Fibroblast of lung (primary cell): ENCODE data around the gene HEG1.

Experiments used
- EZH2 ChIP-seq: IDR thresholded peaks from 2 replicates; pipeline ENCODE4 v1.5.1; 2012; ENCODE audit warnings: low read length, control low read depth, mild to moderate bottlenecking; ENCODE audit errors: missing control alignments
- TF ChIP-seq, protein P1 (sequence below), 2 donors: IDR thresholded peaks in 1 of 2; conservative IDR thresholded peaks in 1 of 2; 1 replicate in 1 of 2; 2 replicates in 1 of 2; pipeline ENCODE4 v1.5.1; 2011 to 2012; ENCODE audit warnings: low read length in 2 of 2, control low read depth in 1 of 2, inconsistent platforms in 1 of 2, low read depth in 1 of 2, mild to moderate bottlenecking in 1 of 2

- TF ChIP-seq EZH2: no peak
- TF ChIP-seq, protein P1, sequence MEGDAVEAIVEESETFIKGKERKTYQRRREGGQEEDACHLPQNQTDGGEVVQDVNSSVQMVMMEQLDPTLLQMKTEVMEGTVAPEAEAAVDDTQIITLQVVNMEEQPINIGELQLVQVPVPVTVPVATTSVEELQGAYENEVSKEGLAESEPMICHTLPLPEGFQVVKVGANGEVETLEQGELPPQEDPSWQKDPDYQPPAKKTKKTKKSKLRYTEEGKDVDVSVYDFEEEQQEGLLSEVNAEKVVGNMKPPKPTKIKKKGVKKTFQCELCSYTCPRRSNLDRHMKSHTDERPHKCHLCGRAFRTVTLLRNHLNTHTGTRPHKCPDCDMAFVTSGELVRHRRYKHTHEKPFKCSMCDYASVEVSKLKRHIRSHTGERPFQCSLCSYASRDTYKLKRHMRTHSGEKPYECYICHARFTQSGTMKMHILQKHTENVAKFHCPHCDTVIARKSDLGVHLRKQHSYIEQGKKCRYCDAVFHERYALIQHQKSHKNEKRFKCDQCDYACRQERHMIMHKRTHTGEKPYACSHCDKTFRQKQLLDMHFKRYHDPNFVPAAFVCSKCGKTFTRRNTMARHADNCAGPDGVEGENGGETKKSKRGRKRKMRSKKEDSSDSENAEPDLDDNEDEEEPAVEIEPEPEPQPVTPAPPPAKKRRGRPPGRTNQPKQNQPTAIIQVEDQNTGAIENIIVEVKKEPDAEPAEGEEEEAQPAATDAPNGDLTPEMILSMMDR (conservative IDR thresholded peaks at IDR 0.05 in 1 of 2, IDR thresholded peaks at IDR 0.05 in 1 of 2; ENCODE audit: low read depth in 1 of 2, low read length in 2 of 2): no peak
These were observed 116.1 kb downstream of the HEG1 start for GRCh38 chr3:124939661-124940060.
